K562 (cell line): ENCODE results near the gene CNTN5. TPM values are rescaled to one million over a fixed set of nuclear protein-coding genes. Genes with fewer than 3 reads are reported as not detected.

Source experiments
- ATAC-seq: fragments of 200-7000 bp; cut with Tn5 transposase; 3 replicates; pipeline ENCODE4 v1.9.1; 2020; ENCODE audit warnings: moderate library complexity
- BruUV-seq: library from RNA; stranded (reverse); fragments of 400-500 nt; replicated peaks from 2 replicates; lab custom pipeline; 2021; lab: Mats Ljungman, UMichigan
- CTCF ChIA-PET: fragments of 300-600 bp; formaldehyde crosslinking; extraction: SDS; loops from one replicate; lab custom pipeline; 2021; ENCODE audit warnings: low intra/inter-chr PET ratio; lab: Yijun Ruan, JAX
- POLR2A ChIA-PET: fragments of 300-600, 350-650 bp; sonication (Branson Sonifier 250); formaldehyde crosslinking; extraction: SDS; loops from one replicate; lab custom pipeline; 2021; ENCODE audit warnings: antibody characterized with exemption, inconsistent platforms; lab: Yijun Ruan, JAX
- DNase-seq, 4 experiments: peaks; one replicate each; pipeline versions ENCODE4 v3.0.0 to v3.0.0-alpha.2; 2011 to 2018; ENCODE audit warnings: low spot score in 3 of 4, mixed read lengths in 3 of 4; ENCODE audit errors: extremely low read depth in 1 of 4
- FAIRE-seq: peaks from 2 replicates; lab custom pipeline; 2011; peaks lifted over from hg19 to GRCh38; lab: Jason Lieb, UNC
- H2AFZ ChIP-seq: 2 replicates; pipeline ENCODE4 v1.6.0; 2011; ENCODE audit warnings: low read depth, low read length, control low read depth, inconsistent platforms
- H3K27ac ChIP-seq: fragments of 200-600 bp; 3 replicates; pipeline ENCODE4 v1.8.0; 2011; ENCODE audit warnings: low read depth, mild to moderate bottlenecking, control low read depth, inconsistent platforms, low read length, moderate library complexity, mixed read lengths; ENCODE audit errors: extremely low read depth
- H3K27me3 ChIP-seq, 2 experiments: fragments of 300-600 bp in 1 of 2; 2 replicates in 1 of 2; 3 replicates in 1 of 2; pipeline versions ENCODE4 v1.6.0 to v1.8.0; 2011; ENCODE audit warnings: inconsistent platforms in 2 of 2, low read length in 2 of 2, mild to moderate bottlenecking in 1 of 2, mixed read lengths in 1 of 2, moderate library complexity in 1 of 2; ENCODE audit not compliant: control insufficient read depth in 2 of 2, insufficient read depth in 2 of 2
- H3K36me3 ChIP-seq: fragments of 300-600 bp; 3 replicates; pipeline ENCODE4 v1.8.0; 2011; ENCODE audit warnings: mild to moderate bottlenecking, low read length, inconsistent platforms; ENCODE audit not compliant: control insufficient read depth, insufficient read depth
- H3K4me1 ChIP-seq, 2 experiments: fragments of 200-600 bp in 1 of 2; replicated peaks in 1 of 2; 2 replicates in 1 of 2; 3 replicates in 1 of 2; pipeline versions ENCODE4 v1.5.1 to v1.8.0; 2011; ENCODE audit warnings: inconsistent platforms in 2 of 2, low read length in 2 of 2, mild to moderate bottlenecking in 1 of 2, mixed read lengths in 1 of 2, moderate library complexity in 1 of 2; ENCODE audit not compliant: control insufficient read depth in 2 of 2, insufficient read depth in 2 of 2
- H3K4me2 ChIP-seq: 2 replicates; pipeline ENCODE4 v1.6.1; 2011; ENCODE audit warnings: low read length, control low read depth, inconsistent platforms, mixed read lengths; ENCODE audit not compliant: insufficient read depth
- H3K4me3 ChIP-seq: fragments of 200-600 bp; sonication (generic), shearing (Covaris generic); 2 replicates; pipeline ENCODE4 v1.5.1; 2016; ENCODE audit warnings: control low read depth, inconsistent platforms
- H3K79me2 ChIP-seq: fragments of 200-600 bp; 3 replicates; pipeline ENCODE4 v1.8.0; 2011; ENCODE audit warnings: low read length, inconsistent platforms; ENCODE audit not compliant: control insufficient read depth, insufficient read depth
- H3K9ac ChIP-seq, 2 experiments: 2 replicates each; pipeline versions ENCODE4 v1.6.0 to v1.6.1; 2011; ENCODE audit warnings: low read depth in 2 of 2, low read length in 2 of 2, control low read depth in 1 of 2, inconsistent platforms in 1 of 2, mild to moderate bottlenecking in 1 of 2, mixed read lengths in 1 of 2; ENCODE audit not compliant: insufficient read depth in 1 of 2
- H3K9me1 ChIP-seq: one replicate; pipeline ENCODE4 v1.6.0; 2011; ENCODE audit warnings: inconsistent platforms, mild to moderate bottlenecking, low read length, moderate library complexity; ENCODE audit not compliant: control insufficient read depth, insufficient read depth
- H3K9me3 ChIP-seq: replicated peaks from 2 replicates; pipeline ENCODE4 v1.5.1; 2011; ENCODE audit warnings: low read depth, low read length, inconsistent platforms; ENCODE audit not compliant: control insufficient read depth, insufficient read depth
- H4K20me1 ChIP-seq: replicated peaks from 2 replicates; pipeline ENCODE4 v1.6.1; 2011; ENCODE audit warnings: low read length, inconsistent platforms, mixed read lengths; ENCODE audit not compliant: control insufficient read depth, insufficient read depth
- C11orf30 ChIP-seq: fragments of 450-650 bp; IDR thresholded peaks from 2 replicates; pipeline ENCODE4 v1.6.1; 2016; ENCODE audit warnings: low read depth, mild to moderate bottlenecking
- ESRRB ChIP-seq: fragments of 250-450 bp; sonication (Bioruptor Pico); IDR thresholded peaks from 2 replicates; pipeline ENCODE4 v1.5.0; 2020; ENCODE audit warnings: mild to moderate bottlenecking, moderate library complexity, borderline replicate concordance
- KDM2B ChIP-seq: fragments of 250-450 bp; sonication (Bioruptor Pico); IDR thresholded peaks from 2 replicates; pipeline ENCODE4 v1.8.0; 2021; ENCODE audit warnings: mild to moderate bottlenecking, moderate library complexity
- MGA ChIP-seq: fragments of 450-650 bp; IDR thresholded peaks from 2 replicates; pipeline ENCODE4 v1.6.1; 2016; ENCODE audit warnings: mild to moderate bottlenecking, moderate library complexity
- SMAD2 ChIP-seq: fragments of 150-350 bp; IDR thresholded peaks from 2 replicates; pipeline ENCODE4 v1.6.1; 2014; ENCODE audit warnings: low read depth, mild to moderate bottlenecking, low read length
- ZBTB49 ChIP-seq: sonication (generic); formaldehyde crosslinking; IDR thresholded peaks from 2 replicates; pipeline ENCODE4 v1.8.0; 2022; ENCODE audit warnings: missing genetic modification reagents, mild to moderate bottlenecking, borderline replicate concordance
- ZNF280B ChIP-seq: fragments of 250-450 bp; sonication (Bioruptor Pico); IDR thresholded peaks from 2 replicates; pipeline ENCODE4 v1.5.1; 2021; ENCODE audit warnings: mild to moderate bottlenecking
- WGBS: fragments of 100-300 bp; shearing (Covaris generic); methylation state at CpG from one replicate; pipeline ENCODE4 v1.1.6; 2016; ENCODE audit warnings: low coverage, mixed read lengths; ENCODE audit not compliant: insufficient coverage; ENCODE audit errors: missing lambda C conversion rate; 5-methylcytosine and 5-hydroxymethylcytosine counted together
- in situ Hi-C: fragments of 300-500 bp; cut with MboI; formaldehyde crosslinking; loops from 4 replicates; pipeline ENCODE4 v1.15.0; 2018; ENCODE audit warnings: inconsistent platforms, mixed read lengths
- intact Hi-C: fragments of 100-400 bp; cut with micrococcal nuclease; formaldehyde crosslinking; loops from 2 replicates; pipeline ENCODE4 v1.14.2; 2022
- polyA plus RNA-seq, 8 experiments: library from polyadenylated mRNA; depleted of rRNA in 4 of 8; stranded (reverse) in 5 of 8; unstranded in 3 of 8; fragments of >200 nt; fragmentation: Nextera tagmentation in 2 of 8; fragmentation: Illumina TruSeq in 1 of 8; extraction: Ambion mirVana in 2 of 8; extraction: Trizol in 1 of 8; gene quantifications; 2 replicates each; pipeline versions ENCODE4 v1.2.1 to v1.2.3, GENCODE V29; 2011 to 2014; ENCODE audit warnings: inconsistent platforms in 1 of 8, missing spikeins in 1 of 8
- total RNA-seq, 7 experiments: library from RNA; depleted of rRNA in 6 of 7; stranded (reverse); fragments of >200 nt in 6 of 7; fragmentation: Illumina TruSeq in 2 of 7; extraction: Trizol in 2 of 7; gene quantifications; 2 replicates each; pipeline versions ENCODE4 v1.2.1 to v1.2.3, GENCODE V29; 2011 to 2021; ENCODE audit warnings: low replicate concordance in 1 of 7

The CNTN5 gene
- total and polyA plus RNA-seq, 9 of the 15 experiments (the other 6 are each of a cell fraction or from before 2014, with no cell fraction given): 0.03 TPM; not detected in 8

- FAIRE-seq (no peak), ATAC-seq (no peak), DNase-seq (no peak)
- H3K4me3 ChIP-seq: no peak overlapping the region
- no TSS peak for BruUV-seq
- no peak overlapping the region for H3K9ac ChIP-seq
- WGBS: 0% methylated on average over 3 of the region's 3 CpGs
- in situ Hi-C loops: no loop called here
- no peak overlapping the region for H3K4me2 ChIP-seq
- no peaks in the 10 kb centered on the region for H3K79me2 ChIP-seq
- H3K27me3 ChIP-seq: no peaks in the 10 kb centered on the region
- no peak overlapping the region for H2AFZ ChIP-seq
- CTCF ChIA-PET: no interaction called here
- no peaks in the 10 kb centered on the region for H3K4me1 ChIP-seq
- POLR2A ChIA-PET: no interaction called here
- H3K9me1 ChIP-seq: no peaks in the 10 kb centered on the region
- no peaks in the 10 kb centered on the region for H4K20me1 ChIP-seq
- no peaks in the 10 kb centered on the region for H3K36me3 ChIP-seq
- no peaks in the 10 kb centered on the region; the same call in 1 of the 2 replicates for H3K9me3 ChIP-seq
- H3K27ac ChIP-seq: no peak overlapping the region
- intact Hi-C loops: no loop called here
- no peak for TF ChIP-seq ZNF280B (CRISPR knock-in tag)
- no peak for TF ChIP-seq SMAD2
- TF ChIP-seq ZBTB49 (CRISPR knock-in tag): no peak
- no peak for TF ChIP-seq C11orf30
- no peak for TF ChIP-seq ESRRB (CRISPR knock-in tag)
- no peak for TF ChIP-seq MGA
- no peak for TF ChIP-seq KDM2B (CRISPR knock-in tag)
Measured at GRCh38 chr11:99327527-99327926, 306.8 kb downstream of the CNTN5 start.
